ENCODE measurements around the gene IL1A.
A peak's percentile ranks its signal among the peaks of the same experiment; 100 is the strongest.

The IL1A gene

DNA sequence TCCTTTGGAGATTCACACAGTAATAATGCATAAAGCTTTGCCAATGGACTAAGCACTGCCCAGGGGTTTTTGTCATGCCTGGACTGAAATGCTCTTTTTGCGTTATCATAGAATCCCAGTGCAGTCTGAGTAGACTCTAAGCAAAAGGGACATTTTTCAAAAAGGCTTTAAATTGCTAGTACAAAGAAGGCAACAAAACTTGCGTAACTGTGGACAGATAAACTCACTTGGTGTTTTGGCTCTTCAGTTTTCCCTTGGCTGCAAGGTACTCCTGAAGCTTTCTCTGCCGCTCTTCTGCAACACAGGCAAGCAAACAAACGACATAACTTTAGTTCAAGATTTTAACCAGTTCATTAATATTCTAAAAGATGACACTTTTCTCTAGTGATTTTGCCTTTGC, 22.0 kb downstream of the IL1A start:
- DNase-seq (ENCODE audit: low spot score): no peak

DNA sequence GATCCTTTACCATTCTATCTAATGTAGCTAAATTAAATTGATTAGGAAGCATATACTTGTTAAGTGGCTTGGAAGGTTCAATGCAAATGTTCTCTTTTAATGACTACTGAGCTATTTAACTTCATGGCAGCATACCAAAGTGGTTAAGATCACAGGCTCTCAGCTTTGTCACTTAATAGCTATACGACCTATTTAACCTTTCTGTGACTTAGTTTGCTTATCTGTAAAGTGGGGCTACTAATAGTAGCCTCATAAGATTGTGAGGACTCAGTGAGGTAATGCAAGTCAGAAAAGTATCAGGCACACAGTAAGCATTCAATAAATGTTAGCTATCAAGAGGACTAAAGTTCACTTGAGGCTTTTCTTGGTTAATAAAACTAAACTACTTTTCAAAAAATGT, 24.1 kb downstream of the IL1A start:
- DNase-seq (ENCODE audit: low spot score): no peak

- DNase-seq (ENCODE audit: low spot score): no peak
Measured at GRCh38 chr2:112758711-112759110, 25.6 kb downstream of the IL1A start.

DNA sequence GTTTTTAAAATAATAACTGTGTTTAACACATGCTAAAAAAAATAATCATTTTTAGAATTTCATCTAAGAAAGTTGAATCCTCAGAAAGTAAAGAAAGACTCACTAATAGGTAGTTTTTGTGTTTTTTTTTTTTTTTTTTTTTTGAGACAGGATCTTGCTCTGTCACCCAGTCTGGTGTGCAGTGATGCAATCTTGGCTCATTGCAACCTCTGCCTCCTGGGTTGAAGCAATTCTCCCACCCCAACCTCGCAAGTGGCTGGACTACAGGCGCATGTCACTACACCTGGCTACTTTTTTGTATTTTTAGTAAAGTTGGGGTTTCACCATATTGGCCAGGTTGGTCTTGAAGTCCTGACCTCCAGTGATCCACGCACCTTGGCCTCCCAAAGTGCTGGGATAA, 27.0 kb downstream of the IL1A start:
- DNase-seq (ENCODE audit: low spot score): no peak

DNA sequence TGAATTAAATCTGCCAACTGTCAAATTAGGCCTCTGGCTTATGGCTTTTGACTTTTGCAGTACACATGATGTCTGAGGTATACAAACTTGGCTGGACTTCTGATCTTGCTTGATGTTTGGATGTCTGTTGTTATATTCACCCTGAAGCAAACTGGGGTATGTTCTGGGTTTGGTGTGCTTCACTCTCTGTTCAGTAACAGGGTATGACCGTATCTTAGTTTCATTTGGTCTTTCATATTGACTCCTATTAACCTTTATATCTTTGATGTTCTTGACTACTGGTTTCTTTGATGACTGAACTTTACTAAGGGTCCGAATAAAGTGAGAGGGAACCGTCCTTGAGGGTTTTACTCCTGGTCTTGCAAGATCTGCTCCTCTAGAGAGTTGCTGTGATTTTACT, 28.1 kb downstream of the IL1A start:
- DNase-seq (ENCODE audit: low spot score): no peak

DNA sequence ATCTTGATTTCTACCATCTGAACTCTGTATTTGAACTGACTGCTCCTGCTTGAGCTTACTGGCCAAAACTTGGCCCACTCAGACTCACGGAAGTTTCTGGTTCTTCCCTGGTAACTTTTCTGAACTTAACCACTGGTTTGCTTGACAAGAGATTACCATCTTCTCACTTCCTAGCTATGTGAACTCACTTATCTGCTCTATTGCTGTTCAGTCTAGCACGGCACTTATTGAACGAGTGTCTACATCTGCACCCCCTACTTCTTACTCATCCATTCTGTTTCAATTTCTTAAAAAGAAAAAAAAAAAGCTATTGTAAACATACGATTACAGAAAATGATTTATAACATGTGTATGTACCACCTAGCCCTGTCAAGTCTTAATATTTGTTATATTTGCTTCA, 28.8 kb downstream of the IL1A start:
- no peak for DNase-seq (ENCODE audit: low spot score)

DNA sequence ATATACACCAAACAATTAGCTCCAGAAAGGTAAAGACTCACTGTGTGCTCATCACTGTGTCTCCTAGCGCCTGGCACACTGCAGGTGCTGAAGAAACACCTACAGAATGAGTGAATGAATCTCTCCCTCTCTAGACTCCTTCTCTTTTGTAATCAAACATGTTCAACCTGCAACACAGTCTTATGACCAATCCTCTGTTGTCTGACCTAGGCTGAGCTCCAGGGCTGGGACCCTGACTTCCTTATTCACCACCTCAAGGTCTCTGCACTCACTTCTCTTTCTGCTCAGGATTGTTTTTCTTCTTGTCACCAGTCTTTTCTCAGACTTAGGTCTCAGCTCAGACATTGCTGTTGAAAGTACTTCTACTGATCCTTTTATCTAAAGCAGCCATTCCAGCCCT, 29.7 kb downstream of the IL1A start:
- no peak for DNase-seq (ENCODE audit: low spot score)

GRCh38 chr2:112752667-112753066, 31.6 kb downstream of the IL1A start:
- DNase-seq (ENCODE audit: low spot score): no peak

DNA sequence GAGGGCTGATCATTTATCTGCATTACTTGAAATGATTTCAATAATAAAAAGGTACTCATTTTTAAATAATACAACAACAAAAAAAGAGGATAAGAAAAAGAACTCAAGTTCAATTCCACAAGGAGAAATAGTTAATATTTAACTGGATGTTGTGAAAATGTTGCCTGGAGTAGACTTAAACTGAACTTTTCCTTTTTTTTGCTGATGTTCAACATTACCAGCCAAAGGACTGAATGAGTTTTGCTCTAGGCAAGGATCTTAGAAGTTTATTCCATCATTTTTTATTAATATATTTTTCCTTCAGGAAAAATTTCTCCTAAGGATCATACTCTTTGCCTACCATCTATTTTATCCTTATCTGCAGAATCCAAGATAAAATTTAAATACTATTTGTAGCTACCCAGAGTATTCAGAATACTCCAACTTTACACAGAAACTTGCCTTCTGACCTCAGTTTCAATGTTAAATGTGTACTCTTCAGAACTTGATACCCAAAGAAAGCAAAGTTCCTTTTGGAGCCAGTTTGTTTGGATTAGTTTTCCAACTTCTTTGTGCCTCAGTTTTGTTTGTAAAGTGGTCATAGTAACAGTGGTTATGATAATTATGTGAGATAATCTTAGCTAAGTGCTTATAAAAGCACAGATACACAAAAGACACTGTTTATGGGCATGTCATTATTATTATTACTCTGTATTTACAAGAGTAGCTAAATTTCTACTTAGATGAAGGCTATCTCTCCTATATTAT, 32.7 kb downstream of the IL1A start:
- no peak for DNase-seq (ENCODE audit: low spot score)

GRCh38 chr2:112750560-112750843, 33.8 kb downstream of the IL1A start:
- DNase-seq (ENCODE audit: low spot score): no peak

GRCh38 chr2:112749755-112750559, 34.3 kb downstream of the IL1A start:
- peak; percentile 77 for DNase-seq (ENCODE audit: low spot score)

GRCh38 chr2:112740527-112740926, 43.8 kb downstream of the IL1A start:
- no peak for DNase-seq (ENCODE audit: low spot score)

DNA sequence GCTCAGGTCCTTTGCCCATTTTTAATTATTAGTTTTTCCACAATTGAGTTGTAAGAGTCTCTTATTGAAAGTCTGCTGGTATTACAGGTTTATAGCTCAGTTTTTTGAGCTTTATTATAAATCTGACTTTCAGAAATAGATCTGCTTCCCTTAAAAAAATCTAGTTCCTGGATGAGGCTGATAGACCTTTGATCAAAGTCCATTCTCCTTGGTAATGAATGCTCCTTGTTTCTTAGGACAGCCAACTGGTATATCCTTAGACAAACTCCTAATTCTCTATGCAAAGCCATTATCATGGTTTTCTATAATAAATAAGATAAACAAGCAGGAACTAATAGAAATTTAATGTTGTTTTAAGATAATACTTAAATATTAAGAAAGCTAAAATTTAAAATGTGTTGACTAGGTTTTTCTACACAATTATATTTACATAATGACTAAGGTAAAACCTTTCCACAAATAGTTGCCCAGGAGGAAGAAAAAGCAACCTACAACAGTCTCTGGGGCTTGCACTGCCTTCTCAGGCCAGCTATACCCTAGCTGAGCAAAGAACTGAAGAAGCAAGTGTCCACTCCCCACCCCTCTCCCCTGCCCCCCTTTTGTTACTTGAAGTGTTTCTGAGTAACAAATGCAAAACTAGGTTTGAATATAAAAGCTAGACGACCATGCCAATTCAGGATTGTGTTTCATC, 46.6 kb downstream of the IL1A start:
- DNase-seq (ENCODE audit: low spot score): no peak

GRCh38 chr2:112733871-112734270, 50.4 kb downstream of the IL1A start:
- no peak for DNase-seq (ENCODE audit: low spot score)

GRCh38 chr2:112733456-112733855, 50.8 kb downstream of the IL1A start:
- no peak for DNase-seq (ENCODE audit: low spot score)

DNA sequence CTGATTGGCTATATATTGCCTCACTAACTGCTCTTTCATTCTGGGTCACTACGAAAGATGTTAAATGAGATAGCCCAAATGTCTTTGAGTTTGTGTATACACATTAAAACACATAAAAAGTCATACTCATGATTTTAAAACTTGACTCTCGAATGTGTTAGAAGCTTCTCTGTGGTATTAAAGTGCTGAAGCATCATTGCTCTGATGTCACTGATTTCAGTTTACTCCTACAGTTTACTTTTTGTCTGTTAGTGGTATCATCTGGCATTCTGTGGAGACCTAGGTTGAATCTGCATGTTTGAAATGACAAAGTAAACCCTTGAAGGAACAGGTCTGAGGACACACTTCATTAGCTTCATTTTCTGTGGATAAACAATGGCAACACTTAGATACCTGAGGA, 52.8 kb downstream of the IL1A start:
- no peak for DNase-seq (ENCODE audit: low spot score)

DNA sequence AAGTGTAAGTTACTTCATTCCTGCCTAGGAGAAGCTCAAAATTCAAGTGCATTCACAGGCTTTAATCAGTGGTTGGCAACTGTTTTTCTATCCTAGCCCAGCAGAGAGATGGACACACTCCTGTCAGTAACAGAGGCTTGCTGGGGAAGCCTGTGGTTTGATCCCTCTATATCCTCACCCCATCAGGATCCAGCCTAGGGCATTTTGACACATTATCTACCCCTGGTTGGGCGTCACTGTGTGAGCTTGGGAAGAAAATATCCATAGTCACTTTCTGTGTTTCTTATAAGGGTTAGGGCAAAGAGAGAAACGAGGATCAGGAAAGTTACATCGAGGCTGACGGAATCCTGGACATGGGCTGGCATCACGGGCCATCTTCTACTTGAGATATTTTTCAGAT, 53.5 kb downstream of the IL1A start:
- no peak for DNase-seq (ENCODE audit: low spot score)

GRCh38 chr2:112730216-112730615, 54.1 kb downstream of the IL1A start:
- DNase-seq (ENCODE audit: low spot score): no peak

GRCh38 chr2:112728378-112729175, 55.7 kb downstream of the IL1A start:
- DNase-seq (ENCODE audit: low spot score): no peak

- DNase-seq (ENCODE audit: low spot score): no peak
Measured at GRCh38 chr2:112728029-112728362, 56.3 kb downstream of the IL1A start.

GRCh38 chr2:112727276-112728028, 56.8 kb downstream of the IL1A start:
- no peak for DNase-seq (ENCODE audit: low spot score)
